GM10266 (cell line): ENCODE results near the gene MTHFD2L.

Source experiments
- DNase-seq: peaks from one replicate; pipeline ENCODE4 v3.0.0; 2012; ENCODE audit errors: extremely low spot score
- TF ChIP-seq, protein P1 (sequence below): IDR thresholded peaks from 2 replicates; pipeline ENCODE4 v1.5.1; 2012; ENCODE audit warnings: mild to moderate bottlenecking, low read depth; ENCODE audit not compliant: control insufficient read depth, insufficient read depth; ENCODE audit errors: missing control alignments

MTHFD2L gene

DNA sequence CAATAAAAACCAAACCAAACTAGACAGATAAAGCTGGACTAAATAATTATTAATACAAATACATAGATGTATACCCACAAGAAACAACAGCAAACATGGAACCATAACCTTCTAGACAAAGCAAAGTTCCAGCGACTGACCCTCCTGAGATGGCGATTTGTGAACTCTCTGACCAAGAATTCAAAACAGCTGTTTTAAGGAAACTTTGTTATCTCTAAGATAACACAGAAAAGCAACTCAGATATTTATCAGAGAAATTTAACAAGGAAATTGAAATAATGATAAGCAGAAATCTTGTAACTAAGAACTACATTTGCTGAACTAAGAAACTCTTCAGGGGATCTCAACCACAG lies 23.4 kb upstream of the MTHFD2L start:
- TF ChIP-seq, protein P1, sequence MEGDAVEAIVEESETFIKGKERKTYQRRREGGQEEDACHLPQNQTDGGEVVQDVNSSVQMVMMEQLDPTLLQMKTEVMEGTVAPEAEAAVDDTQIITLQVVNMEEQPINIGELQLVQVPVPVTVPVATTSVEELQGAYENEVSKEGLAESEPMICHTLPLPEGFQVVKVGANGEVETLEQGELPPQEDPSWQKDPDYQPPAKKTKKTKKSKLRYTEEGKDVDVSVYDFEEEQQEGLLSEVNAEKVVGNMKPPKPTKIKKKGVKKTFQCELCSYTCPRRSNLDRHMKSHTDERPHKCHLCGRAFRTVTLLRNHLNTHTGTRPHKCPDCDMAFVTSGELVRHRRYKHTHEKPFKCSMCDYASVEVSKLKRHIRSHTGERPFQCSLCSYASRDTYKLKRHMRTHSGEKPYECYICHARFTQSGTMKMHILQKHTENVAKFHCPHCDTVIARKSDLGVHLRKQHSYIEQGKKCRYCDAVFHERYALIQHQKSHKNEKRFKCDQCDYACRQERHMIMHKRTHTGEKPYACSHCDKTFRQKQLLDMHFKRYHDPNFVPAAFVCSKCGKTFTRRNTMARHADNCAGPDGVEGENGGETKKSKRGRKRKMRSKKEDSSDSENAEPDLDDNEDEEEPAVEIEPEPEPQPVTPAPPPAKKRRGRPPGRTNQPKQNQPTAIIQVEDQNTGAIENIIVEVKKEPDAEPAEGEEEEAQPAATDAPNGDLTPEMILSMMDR = no peak
- no peak for DNase-seq

DNA sequence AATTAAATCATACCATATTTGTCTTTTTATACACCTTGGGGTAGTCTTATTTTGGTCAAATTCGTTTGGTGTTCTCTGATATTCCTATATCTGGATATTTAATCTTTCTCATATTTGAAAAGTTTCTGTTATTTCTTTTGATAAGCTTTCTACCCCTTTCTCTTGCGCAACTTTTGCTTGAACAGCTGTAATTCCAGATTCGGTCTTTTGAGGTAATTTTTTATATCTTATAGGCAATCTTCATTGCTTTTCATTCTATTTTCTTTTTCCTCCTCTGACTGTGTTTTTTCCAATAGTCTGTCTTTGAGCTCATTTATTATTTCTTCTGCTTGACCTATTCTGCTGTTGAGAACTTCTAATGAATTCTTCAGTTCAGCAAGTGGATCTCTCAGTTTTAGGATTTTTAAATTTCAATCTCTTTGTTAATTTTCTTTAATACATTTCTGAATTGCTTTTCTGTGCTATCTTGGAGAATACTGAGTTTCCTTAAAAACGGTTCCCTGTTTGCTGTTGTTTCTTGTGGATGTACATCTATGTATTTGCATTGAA lies 11.3 kb upstream of the MTHFD2L start:
- no peak for DNase-seq
- TF ChIP-seq, protein P1 = no peak

DNA sequence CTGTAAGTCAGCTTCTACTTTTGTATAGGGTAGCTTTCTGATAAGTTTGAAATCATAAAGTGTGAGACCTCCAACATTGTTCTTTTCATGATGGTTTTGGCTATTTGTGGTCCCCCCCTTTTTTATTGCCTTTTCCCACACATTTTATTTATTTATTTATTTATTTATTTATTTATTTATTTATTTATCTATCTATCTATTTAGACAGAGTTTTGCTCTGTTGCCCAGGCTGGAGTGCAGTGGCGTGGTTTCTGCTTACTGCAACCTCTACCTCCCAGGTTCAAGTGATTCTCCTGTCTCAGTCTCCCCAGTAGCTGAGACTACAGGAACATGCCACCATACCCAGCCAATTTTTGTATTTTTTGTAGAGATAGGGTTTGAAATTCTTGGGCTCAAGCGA lies 9.7 kb upstream of the MTHFD2L start:
- TF ChIP-seq, protein P1 = no peak
- no peak for DNase-seq

DNA sequence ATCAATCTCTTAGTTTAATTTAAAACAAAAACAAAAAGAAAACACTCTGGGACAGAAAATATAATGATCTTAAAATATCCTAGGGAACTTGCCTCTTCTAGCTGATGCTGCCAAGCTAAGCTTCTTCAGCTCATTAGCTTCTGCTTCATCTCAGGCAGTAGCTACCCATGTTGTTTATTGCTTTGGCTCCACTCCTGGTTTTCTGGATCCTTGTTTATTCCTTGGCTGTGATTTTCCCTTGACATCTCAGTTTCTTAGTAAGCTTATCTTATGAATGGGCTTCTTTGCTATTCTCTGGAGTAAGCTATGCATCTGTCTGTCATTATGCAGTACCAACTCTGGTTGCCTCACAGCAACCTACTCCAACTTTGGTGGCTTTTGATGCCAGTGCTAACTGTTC lies 5.1 kb upstream of the MTHFD2L start:
- DNase-seq = no peak
- TF ChIP-seq, protein P1 = no peak

DNA sequence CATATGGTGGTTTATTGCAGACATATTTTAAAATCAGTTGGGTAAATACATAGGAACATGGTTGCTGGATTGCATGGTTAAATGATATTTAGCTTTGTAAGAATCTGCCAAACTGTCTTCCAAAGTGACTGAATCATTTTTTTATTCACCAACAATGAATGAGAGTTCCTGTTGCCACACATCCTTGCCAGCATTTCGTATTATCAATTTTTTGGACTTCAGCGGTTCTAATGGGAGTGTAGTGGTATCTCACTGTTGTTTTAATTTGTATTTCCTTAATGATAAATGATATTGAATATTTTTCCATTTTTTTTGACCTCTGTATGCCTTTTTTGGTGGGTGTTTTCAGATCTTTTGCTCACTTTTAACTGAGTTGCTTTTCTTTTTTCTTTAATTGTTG lies 1.4 kb upstream of the MTHFD2L start:
- TF ChIP-seq, protein P1 = no peak
- DNase-seq = no peak

DNA sequence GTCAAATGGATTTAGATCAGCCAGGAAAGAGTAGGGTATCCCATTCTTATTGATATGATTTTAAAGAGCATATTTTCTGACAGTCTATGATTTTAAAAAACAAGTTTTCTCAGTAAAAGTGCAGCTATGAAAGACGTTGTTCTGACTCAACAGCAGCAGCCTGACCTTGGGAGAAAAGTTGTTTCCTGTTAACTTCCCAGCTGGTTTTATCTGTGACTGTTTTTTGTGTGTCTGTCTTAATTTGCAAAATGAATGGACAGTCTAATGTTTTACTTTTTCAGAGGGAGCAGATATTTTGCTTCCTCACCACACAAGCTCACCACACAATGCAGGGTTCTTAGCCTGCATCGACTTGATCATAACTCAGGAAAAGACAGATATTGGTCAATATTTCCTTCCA lies 764 bp upstream of the MTHFD2L start:
- DNase-seq = no peak
- TF ChIP-seq, protein P1 = no peak

DNA sequence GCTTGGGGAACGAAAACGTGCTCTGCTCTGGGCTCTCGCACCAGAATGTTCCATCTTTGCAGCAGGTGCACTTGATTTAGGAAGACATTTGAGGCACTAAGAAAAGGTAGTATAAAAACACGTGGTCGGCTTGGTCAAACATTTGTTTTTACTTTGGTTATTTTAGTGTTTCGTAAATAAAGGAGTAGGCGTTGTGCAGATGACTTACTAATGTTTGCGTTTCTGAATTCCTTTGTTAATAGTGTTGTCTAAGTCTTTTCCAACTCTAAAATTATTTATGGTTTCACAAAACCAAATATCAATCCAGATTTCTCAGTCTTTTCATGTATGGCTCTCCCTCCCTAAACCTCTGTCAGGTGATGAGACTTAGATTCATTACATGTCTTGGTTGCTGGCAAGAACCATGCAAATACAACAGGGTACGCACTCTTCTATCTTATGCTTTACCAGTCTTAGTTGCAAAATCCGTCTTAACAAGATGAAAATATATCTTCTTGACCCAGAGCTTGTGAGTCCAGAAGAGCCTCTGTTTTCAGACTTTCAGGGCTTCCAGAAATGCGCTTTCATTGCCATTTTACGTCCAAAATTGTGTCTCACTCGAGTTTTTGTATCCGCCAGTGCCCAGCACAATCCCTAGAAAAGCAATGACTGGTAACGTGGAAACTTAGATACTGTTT lies 686 bp downstream of the MTHFD2L start:
- TF ChIP-seq, protein P1 = no peak
- peak; percentile 22 for DNase-seq
